Stimulated activated CD8-positive, alpha-beta memory T cell treated with anti-CD3 and anti-CD28 coated beads, Interleukin-7, amount 100 ng/mL, for 1 hour (primary cell): ENCODE results near the gene HIBADH.
"Not testable (repeated sequence)": the region's sequence is repeated elsewhere in the genome, so short reads cannot be mapped to it uniquely, and the experiment has no call there.

Source experiments
- DNase-seq, 2 donors: peaks; one replicate each; pipeline ENCODE4 v3.0.0-alpha.2; 2020; ENCODE audit warnings: low read depth in 2 of 2

Gene HIBADH

GRCh38 chr7:27548304-27548703, 114.4 kb downstream of the HIBADH start:
- DNase-seq: no peak

GRCh38 chr7:27547401-27547800, 115.3 kb downstream of the HIBADH start:
- DNase-seq: no peak

- DNase-seq: no peak
Observed at GRCh38 chr7:27546610-27547009, 116.1 kb downstream of the HIBADH start.

GRCh38 chr7:27535795-27536194, 126.9 kb downstream of the HIBADH start:
- no peak for DNase-seq

GRCh38 chr7:27533652-27534081, 129.0 kb downstream of the HIBADH start:
- DNase-seq: no peak

- DNase-seq: no peak
Observed at GRCh38 chr7:27532314-27532713, 130.4 kb downstream of the HIBADH start.

GRCh38 chr7:27527348-27527714, 135.4 kb downstream of the HIBADH start:
- DNase-seq: no peak

DNA sequence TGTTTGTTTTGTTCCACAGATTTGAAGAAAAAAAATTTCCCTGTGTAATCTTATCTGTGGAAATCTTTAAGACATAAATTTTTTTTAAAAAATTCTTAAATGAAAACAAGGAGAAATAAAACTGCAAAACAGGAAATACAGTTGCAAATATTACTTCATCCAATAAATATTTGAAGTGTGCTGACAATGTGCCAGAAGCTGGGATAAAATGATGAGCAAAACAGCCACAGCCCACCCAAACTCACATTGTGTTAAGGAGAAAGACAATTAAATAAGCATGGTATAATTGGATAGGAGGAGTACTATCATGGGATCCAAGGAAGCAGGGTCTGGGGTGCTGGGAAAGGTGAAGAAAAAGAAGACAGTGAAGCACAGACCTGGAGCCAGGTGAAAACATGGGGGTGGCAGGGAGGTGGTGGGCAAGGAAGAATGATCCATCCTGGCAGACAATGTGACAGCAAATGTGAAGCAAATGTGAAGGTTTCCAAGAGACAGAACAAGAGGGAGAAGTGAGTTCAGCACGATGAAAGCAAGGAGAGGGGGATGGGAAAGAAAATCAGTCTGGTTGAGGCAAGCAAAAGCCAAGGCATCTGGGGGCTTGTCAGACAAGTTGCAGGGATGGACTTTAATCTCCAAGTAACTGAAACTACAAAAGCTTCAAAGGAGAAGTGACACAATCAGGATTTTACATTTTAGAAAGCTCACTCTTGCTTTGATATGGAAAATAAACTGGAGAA, 135.9 kb downstream of the HIBADH start:
- no peak for DNase-seq

DNA sequence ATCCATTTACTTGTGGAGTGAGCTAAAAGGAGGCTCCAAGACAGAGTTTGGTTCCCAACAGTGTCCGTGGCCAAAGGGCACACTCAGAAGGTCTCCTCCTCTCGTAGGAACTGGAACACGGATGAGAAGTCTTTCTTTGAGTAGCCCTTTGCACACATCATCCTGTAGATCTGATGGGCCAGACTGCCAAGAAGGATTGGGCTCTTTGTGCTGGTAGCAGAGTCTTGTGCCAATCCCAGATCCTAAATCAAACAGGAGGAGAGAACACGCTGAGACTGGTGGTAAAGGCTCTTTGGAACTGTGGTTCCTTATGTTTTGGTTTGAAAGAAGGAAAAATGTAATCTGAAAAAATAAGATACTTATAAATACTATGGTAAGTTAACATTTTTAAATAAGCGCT, 136.6 kb downstream of the HIBADH start:
- no peak for DNase-seq

DNA sequence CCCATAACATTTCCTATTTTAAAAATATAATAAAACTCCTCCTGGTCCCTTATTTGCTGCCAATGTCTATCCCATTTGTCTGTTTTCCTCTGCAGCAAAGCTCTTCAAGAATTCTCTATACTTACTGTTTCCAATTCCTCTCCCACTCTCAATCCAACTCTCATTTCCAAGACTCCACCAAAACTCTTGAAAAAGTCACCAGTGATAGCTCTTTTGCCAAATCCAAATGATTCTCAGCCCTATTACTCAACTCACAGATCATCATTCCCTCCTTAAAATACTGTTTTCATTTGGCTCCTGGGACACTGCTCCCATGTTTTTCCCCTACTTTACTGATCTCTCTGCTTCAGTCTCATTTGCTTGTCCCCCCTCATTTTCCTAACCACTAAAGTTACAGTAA, 139.4 kb downstream of the HIBADH start:
- DNase-seq: no peak

- DNase-seq: no peak
Observed at GRCh38 chr7:27522566-27522965, 140.1 kb downstream of the HIBADH start.

DNA sequence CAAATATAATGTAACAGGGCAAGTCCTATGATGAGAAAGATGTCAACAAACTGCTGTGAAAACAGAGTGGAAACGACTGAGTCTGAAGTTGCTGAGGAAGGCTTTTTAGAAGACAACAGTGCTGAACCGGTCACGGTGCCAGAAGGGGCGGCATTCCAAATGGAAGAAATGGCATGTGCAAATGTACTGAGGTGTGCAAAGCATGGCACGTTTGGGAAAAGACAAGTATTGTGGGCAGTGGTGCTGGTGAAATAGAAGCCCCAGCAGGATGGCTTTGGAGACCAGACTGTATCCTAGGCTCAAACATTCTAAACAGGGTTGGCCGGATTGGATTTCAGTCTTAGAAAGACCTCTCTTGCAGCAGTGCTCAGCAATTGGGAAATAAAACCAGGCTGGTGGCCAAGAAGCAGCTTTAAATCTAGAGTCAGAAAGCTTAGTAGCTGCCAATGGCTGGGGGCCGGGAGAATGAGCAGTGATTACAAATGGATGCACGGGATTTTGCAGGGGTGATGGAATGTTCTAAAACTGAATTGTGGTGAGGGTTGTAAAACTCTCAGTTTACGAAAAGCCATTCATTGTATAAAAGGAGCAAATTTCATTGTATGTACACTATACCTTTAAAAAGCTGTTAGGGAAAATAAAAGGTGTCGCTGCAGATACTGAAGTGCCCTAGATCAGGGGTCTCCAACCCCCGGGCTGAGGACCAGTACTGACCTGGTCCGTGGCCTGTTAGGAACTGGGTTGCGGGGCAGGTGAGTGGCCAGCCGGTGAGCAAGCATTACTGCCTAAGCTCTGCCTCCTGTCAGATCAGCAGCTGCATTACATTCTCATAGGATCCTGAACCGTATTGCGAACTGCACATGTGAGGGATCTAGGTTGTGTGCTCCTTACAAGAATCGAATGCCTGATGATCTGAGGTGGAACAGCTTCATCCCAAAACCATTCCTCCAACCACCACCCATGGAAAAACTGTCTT, 141.6 kb downstream of the HIBADH start:
- no peak for DNase-seq

- no peak for DNase-seq
Observed at GRCh38 chr7:27519793-27520469, 142.8 kb downstream of the HIBADH start.

- DNase-seq: no peak
Observed at GRCh38 chr7:27518561-27519350, 143.9 kb downstream of the HIBADH start.

DNA sequence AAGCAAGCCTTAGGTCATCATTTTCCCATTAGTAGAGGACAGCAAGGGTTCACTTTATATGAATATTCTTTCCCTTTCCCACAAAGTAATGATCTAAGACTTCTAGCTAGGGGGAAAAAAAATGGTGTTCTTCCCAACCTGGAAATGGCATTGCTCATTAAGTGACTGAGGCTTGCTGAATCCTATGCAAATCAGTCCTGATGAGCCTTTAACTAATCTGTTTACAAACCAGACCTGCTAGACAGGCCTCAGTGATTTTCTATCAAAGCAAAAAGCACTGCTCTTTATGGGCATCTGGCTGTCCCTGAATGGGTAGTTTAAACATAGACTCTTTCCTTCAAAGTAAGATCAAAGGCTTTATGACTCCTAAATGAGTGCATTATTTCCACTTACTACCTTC, 146.3 kb downstream of the HIBADH start:
- DNase-seq: no peak

GRCh38 chr7:27515933-27516332, 146.8 kb downstream of the HIBADH start:
- DNase-seq: no peak

DNA sequence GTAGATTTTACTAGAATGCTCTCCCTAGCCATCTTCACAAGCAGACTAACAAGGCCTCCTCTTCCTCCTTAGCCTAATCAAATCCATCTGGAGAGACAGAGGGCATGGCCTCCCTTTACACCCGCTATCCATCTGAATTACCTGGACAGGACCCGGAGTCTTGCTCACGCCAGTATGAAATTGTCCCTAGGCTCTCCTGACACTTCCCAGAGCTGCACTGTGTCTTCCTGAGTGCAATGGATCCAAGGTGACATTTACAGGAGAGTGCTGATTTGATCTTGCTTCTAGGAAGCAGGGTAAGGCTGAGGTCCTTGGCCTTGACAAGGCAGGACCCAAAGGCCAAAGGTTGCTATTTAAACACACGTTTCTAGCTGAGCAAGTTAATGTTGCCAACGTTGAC, 147.8 kb downstream of the HIBADH start:
- no peak for DNase-seq

DNA sequence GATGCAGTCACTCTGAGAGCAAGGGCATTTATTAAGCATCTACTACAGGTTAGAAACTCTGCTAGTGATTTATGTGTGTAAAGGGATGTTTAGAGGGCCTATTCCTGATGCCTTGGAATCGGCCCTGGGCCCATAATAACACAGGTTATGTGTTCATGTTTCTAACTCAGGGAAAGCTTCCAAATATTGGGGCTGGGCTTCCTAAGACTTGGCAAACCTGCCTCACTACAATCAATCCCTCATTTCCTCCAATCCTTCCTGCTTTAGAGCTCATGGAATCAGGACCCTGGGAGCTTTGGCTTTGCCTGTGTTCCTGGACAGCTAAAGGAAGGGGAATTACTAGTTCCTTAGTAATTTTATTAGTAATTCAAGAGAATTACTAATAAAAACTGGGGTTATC, 148.8 kb downstream of the HIBADH start:
- no peak for DNase-seq

- DNase-seq: not testable (repeated sequence)
Observed at GRCh38 chr7:27511370-27511769, 151.3 kb downstream of the HIBADH start.

DNA sequence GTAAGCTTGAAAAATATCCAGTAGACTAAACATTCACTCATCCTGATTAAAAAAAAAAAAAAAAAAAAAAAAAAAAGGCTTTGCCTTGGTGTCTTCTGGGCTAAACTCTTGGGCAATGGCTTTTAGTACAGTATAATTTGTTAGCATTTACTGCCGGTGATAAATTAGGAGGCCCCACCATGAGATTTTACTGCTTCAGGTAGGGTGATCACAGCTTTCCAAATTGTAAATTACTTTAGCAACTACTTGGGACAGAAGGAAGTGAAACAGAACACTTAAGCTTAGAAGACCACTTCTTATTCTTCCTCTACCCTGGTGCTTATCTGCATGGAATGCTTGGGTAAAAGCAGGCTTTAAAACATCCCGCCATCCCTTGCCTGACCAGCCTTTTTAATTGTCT, 152.1 kb downstream of the HIBADH start:
- no peak for DNase-seq

DNA sequence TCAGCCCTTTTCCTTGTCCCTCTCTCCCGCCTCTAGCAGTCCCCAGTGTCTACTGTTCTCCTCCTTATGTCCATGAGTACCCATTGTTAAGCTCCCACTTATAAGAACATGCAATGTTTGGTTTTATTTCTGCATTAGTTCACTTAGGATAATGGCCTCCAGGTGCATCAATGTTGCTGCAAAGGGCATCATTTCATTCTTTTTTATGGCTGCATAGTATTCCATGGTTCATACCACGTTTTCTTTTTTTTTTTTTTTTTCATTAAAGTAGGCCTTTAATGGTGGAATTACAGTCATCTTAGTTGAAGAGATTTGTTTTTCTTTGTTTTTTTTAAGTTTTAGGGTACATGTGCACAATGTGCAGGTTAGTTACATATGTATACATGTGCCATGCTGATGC, 160.8 kb downstream of the HIBADH start:
- DNase-seq: not testable (repeated sequence)

- DNase-seq: no peak
Observed at GRCh38 chr7:27501001-27501400, 161.7 kb downstream of the HIBADH start.
